ENCODE measurements around the gene CHRNA1. TPM values are rescaled to one million over a fixed set of nuclear protein-coding genes. Genes with fewer than 3 reads are reported as not detected.

The CHRNA1 gene
- total RNA-seq, 1 experiment from 2014 or later, result not detected

DNA sequence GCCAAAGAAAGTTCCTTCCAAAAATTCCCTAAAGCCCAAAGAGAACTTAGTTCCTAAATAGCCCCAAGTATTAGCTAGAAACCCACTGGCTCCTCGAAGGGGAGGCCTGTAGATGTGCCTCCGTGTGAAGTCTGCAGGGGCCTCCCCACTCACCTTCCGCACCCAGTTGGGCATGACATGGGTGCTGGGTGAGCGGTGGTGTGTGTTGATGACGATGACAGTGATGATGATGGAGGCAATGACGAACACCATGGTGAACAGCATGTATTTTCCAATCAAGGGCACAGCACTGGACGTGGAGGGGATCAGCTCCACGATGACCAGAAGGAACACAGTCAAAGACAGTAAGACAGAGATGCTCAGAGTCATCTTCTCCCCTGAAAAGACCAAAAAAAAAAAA is 14.5 kb downstream of the CHRNA1 start:
- no peaks in the 10 kb centered on the region for H3K36me3 ChIP-seq (ENCODE audit: control insufficient read depth in 1 of 2, insufficient read depth in 2 of 2, low read length in 2 of 2)
- no peak for TF ChIP-seq TCF7L2 (IDR thresholded peaks at IDR 0.05; ENCODE audit: borderline replicate concordance, extremely low read depth, insufficient read depth, insufficient read length)
- TF ChIP-seq JUND (IDR thresholded peaks at IDR 0.05), result no peak
- TF ChIP-seq, protein P1, sequence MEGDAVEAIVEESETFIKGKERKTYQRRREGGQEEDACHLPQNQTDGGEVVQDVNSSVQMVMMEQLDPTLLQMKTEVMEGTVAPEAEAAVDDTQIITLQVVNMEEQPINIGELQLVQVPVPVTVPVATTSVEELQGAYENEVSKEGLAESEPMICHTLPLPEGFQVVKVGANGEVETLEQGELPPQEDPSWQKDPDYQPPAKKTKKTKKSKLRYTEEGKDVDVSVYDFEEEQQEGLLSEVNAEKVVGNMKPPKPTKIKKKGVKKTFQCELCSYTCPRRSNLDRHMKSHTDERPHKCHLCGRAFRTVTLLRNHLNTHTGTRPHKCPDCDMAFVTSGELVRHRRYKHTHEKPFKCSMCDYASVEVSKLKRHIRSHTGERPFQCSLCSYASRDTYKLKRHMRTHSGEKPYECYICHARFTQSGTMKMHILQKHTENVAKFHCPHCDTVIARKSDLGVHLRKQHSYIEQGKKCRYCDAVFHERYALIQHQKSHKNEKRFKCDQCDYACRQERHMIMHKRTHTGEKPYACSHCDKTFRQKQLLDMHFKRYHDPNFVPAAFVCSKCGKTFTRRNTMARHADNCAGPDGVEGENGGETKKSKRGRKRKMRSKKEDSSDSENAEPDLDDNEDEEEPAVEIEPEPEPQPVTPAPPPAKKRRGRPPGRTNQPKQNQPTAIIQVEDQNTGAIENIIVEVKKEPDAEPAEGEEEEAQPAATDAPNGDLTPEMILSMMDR (IDR thresholded peaks at IDR 0.05 in 2 of 3, conservative IDR thresholded peaks at IDR 0.05 in 1 of 3; ENCODE audit: borderline replicate concordance in 1 of 3, insufficient read depth in 1 of 3, low read depth in 2 of 3, low read length in 2 of 3), result no peak
- TF ChIP-seq, protein P2, sequence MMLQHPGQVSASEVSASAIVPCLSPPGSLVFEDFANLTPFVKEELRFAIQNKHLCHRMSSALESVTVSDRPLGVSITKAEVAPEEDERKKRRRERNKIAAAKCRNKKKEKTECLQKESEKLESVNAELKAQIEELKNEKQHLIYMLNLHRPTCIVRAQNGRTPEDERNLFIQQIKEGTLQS (IDR thresholded peaks at IDR 0.05), result no peak
- TF ChIP-seq EZH2phosphoT487 (IDR thresholded peaks at IDR 0.05; ENCODE audit: borderline replicate concordance), result no peak
- TF ChIP-seq ELF1 (IDR thresholded peaks at IDR 0.05; ENCODE audit: borderline replicate concordance, low read depth), result no peak
- TF ChIP-seq, protein P3, sequence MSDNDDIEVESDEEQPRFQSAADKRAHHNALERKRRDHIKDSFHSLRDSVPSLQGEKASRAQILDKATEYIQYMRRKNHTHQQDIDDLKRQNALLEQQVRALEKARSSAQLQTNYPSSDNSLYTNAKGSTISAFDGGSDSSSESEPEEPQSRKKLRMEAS (IDR thresholded peaks at IDR 0.05), result no peak
- TF ChIP-seq SIN3A (IDR thresholded peaks at IDR 0.05; ENCODE audit: low read depth), result no peak
- no peak for TF ChIP-seq YY1 (IDR thresholded peaks at IDR 0.05; ENCODE audit: extremely low read depth, insufficient replicate concordance, low read depth, low read length)
- no peak overlapping the region for H3K4me2 ChIP-seq (ENCODE audit: low read length)
- peaks cover 5 to 7% of the 10 kb centered on the region in 2 experiments for H3K4me1 ChIP-seq (ENCODE audit: control insufficient read depth in 1 of 2, insufficient read depth in 2 of 2, low read length in 2 of 2)
- ChIA-PET CTCF (interaction anchor here (1.2 to 2.8 kb wide), 8 partner anchors 13 to 240 kb away, joined by 4 to 25 read pairs (median 12); partner anchors contain the start of gene CHRNA1), RAD21 (ENCODE audit: low non-redundant PET in 1 of 2, low total read pairs in 2 of 2, uncharacterized antibody in 2 of 2, unreplicated experiment in 2 of 2) (interaction anchor here (1.2 to 1.3 kb wide), 3 partner anchors 21 to 235 kb away, joined by 3 to 6 read pairs (median 4); no protein-coding TSS in a partner anchor), POLR2A (no interaction called here)
- no peaks in the 10 kb centered on the region for H3K9me2 ChIP-seq (ENCODE audit: insufficient read depth)
- H4K20me1 ChIP-seq (ENCODE audit: insufficient read depth), result no peaks in the 10 kb centered on the region
- intact Hi-C loops (cut with micrococcal nuclease), result loop anchor here (1.0 kb wide), 1 partner anchor 49 kb away; no protein-coding TSS in a partner anchor
- no peaks in the 10 kb centered on the region for H3K79me2 ChIP-seq (ENCODE audit: insufficient read depth, low read length)
- H3K9me3 ChIP-seq (ENCODE audit: control insufficient read depth in 1 of 2, insufficient read depth in 1 of 2, low read depth in 1 of 2, low read length in 2 of 2), result no peaks in the 10 kb centered on the region
- H3K4me3 ChIP-seq (replicated peaks in 1 of 2; ENCODE audit: low read depth in 1 of 2, low read length in 2 of 2), result no peak overlapping the region
- H3K27ac ChIP-seq (ENCODE audit: low read depth, low read length), result no peak overlapping the region
- H2AFZ ChIP-seq (ENCODE audit: low read depth, low read length, poor library complexity, severe bottlenecking), result peak overlapping the region; percentile 75
- DNase-seq (ENCODE audit: low read depth, low spot score) (no peak), ATAC-seq (no peak)
- H3K27me3 ChIP-seq (ENCODE audit: insufficient read depth, low read length), result no peaks in the 10 kb centered on the region
- H3K9ac ChIP-seq (ENCODE audit: low read length), result no peak overlapping the region
- no TSS peak for BruUV-seq (replicated peaks)
